Tibial artery (tissue), 4 donors: ENCODE measurements around the gene TRDN.
A peak's percentile ranks its signal among the peaks of the same experiment; 100 is the strongest.

Experiments used
- DNase-seq, 2 donors: peaks; one replicate each; pipeline ENCODE4 v3.0.0-alpha.2; 2019
- H3K27ac ChIP-seq, 2 donors: fragments of 200-600 bp; sonication (generic) in 1 of 2; 1 replicate in 1 of 2; 2 replicates in 1 of 2; pipeline ENCODE4 v1.5.1; 2018 to 2019; ENCODE audit warnings: mild to moderate bottlenecking in 1 of 2
- H3K27me3 ChIP-seq, 2 donors: fragments of 200-600 bp; sonication (generic) in 1 of 2; one replicate each; pipeline versions ENCODE4 v1.5.1 to v1.6.0; 2016 to 2019
- H3K36me3 ChIP-seq, 3 donors: fragments of 200-600 bp; sonication (generic) in 2 of 3; one replicate each; pipeline ENCODE4 v1.5.1; 2016 to 2019; ENCODE audit warnings: mild to moderate bottlenecking in 2 of 3
- H3K4me1 ChIP-seq, 4 donors: fragments of 200-600 bp; sonication (generic) in 2 of 4; 1 replicate in 3 of 4; 2 replicates in 1 of 4; pipeline ENCODE4 v1.5.1; 2016 to 2019
- H3K4me3 ChIP-seq, 2 donors: fragments of 200-600 bp; sonication (generic) in 1 of 2; 1 replicate in 1 of 2; 2 replicates in 1 of 2; pipeline ENCODE4 v1.5.1; 2018 to 2019; ENCODE audit warnings: mild to moderate bottlenecking in 2 of 2
- H3K9me3 ChIP-seq, 3 donors: fragments of 200-600 bp; sonication (generic) in 1 of 3; one replicate each; pipeline ENCODE4 v1.5.1; 2016 to 2019
- intact Hi-C: fragments of 100-400 bp; cut with DNase I; formaldehyde crosslinking; loops from one replicate; pipeline ENCODE4 v1.15.0; 2023; ENCODE audit warnings: low total_unique reads
- TF ChIP-seq, protein P1 (sequence below), 2 experiments: fragments of 200-600 bp in 1 of 2; fragments of 450-650 bp in 1 of 2; IDR thresholded peaks; one replicate each; pipeline ENCODE4 v1.5.1; 2017 to 2019; ENCODE audit warnings: antibody characterized with exemption in 2 of 2, mild to moderate bottlenecking in 1 of 2, moderate library complexity in 1 of 2

TRDN gene

DNA sequence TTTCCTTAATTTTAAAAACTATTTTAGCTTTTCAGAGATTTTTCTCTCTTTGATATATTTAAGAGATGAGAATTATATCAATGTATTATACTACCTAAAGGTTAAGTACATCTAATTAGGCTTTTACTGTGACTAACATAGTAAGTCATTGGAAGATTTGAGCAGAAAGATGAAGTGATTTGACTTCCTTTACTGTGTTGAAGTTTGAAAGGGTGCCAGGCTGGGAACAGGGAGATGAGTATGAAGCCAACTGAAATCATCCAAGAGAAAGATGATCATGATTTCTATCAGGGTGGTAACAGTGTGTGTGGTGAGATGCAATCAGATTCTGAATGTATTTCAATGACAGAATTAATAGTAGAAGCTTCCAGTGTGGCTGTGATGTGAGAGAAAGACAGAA, 87.3 kb downstream of the TRDN start:
- TF ChIP-seq, protein P1, sequence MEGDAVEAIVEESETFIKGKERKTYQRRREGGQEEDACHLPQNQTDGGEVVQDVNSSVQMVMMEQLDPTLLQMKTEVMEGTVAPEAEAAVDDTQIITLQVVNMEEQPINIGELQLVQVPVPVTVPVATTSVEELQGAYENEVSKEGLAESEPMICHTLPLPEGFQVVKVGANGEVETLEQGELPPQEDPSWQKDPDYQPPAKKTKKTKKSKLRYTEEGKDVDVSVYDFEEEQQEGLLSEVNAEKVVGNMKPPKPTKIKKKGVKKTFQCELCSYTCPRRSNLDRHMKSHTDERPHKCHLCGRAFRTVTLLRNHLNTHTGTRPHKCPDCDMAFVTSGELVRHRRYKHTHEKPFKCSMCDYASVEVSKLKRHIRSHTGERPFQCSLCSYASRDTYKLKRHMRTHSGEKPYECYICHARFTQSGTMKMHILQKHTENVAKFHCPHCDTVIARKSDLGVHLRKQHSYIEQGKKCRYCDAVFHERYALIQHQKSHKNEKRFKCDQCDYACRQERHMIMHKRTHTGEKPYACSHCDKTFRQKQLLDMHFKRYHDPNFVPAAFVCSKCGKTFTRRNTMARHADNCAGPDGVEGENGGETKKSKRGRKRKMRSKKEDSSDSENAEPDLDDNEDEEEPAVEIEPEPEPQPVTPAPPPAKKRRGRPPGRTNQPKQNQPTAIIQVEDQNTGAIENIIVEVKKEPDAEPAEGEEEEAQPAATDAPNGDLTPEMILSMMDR (IDR thresholded peaks at IDR 0.05): no peak
- Histone ChIP-seq H3K27ac (peak overlapping the region; percentile 22 to 57), H3K4me3 (no peak overlapping the region), H3K4me1 (peaks cover 3 to 71% (median 11%) of the 10 kb centered on the region in 4 donors), H3K36me3 (no peaks in the 10 kb centered on the region), H3K27me3 (no peaks in the 10 kb centered on the region), H3K9me3 (no peaks in the 10 kb centered on the region)
- intact Hi-C loops: no loop called here
- no peak for DNase-seq

DNA sequence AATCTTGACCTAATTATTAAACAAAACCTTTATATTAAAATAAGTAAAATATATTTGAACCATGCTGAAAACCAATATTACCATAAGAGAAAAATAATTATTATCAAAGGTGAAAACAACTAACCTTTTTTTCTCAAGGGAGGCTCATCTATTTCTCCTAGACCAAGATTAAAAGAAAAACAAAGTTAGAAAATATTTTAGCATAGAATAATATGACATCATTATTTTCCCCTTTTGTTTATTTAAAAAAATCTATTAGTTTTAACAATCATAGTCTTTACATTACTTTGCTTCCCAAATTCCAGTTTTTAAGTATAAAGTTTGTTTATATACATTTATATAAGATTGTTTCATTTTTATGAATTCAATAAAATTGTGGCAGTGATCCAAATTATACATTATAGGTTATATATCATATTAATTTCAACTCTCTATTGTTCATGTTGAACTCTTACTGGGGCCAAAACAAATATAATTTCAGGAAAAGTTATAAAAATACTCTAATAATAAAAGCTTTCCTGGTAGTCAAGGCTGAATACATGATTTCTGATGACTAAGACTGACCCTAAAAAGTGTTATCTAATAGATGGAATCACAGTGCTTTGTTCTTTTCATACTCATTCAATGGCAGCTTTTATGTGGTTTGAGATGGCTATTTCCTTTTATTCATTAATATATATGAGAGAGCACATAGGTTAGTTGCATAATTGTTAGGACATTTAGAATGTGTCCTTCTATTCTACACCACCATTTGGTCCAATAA, 89.4 kb downstream of the TRDN start:
- Histone ChIP-seq H3K4me1 (peaks cover 3 to 50% (median 11%) of the 10 kb centered on the region in 4 donors), H3K36me3 (no peaks in the 10 kb centered on the region), H3K27me3 (no peaks in the 10 kb centered on the region), H3K9me3 (no peaks in the 10 kb centered on the region), H3K27ac (peak overlapping the region in 1 of 2 donors; percentile 29), H3K4me3 (no peak overlapping the region)
- TF ChIP-seq, protein P1 (IDR thresholded peaks at IDR 0.05): no peak
- no peak for DNase-seq
- intact Hi-C loops: no loop called here

DNA sequence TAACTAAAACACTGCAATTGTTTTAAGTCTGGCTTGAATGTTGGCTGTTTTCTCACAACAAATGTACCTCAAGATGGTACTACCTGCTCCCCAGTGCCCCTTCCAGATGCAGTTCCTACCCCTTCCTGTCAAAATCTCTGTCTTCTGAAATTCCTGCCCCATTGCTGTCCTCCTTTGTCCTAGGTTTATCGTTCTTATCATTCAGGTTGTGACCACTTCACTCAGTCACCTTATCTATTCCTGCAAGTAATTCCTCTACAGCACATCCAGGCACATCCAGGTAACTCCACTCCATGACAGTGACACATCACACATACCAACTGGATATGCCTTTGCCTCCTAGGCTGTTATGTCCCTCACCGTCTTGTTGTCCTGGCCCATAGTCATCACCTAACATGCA, 90.2 kb downstream of the TRDN start:
- intact Hi-C loops: no loop called here
- DNase-seq: no peak
- TF ChIP-seq, protein P1 (IDR thresholded peaks at IDR 0.05): no peak
- no peaks in the 10 kb centered on the region for H3K9me3 ChIP-seq
- no peaks in the 10 kb centered on the region for H3K36me3 ChIP-seq
- H3K27me3 ChIP-seq: no peaks in the 10 kb centered on the region
- H3K4me1 ChIP-seq: peaks cover 0 to 42% (median 9%) of the 10 kb centered on the region in 4 donors
- H3K4me3 ChIP-seq: no peak overlapping the region
- no peak overlapping the region for H3K27ac ChIP-seq

DNA sequence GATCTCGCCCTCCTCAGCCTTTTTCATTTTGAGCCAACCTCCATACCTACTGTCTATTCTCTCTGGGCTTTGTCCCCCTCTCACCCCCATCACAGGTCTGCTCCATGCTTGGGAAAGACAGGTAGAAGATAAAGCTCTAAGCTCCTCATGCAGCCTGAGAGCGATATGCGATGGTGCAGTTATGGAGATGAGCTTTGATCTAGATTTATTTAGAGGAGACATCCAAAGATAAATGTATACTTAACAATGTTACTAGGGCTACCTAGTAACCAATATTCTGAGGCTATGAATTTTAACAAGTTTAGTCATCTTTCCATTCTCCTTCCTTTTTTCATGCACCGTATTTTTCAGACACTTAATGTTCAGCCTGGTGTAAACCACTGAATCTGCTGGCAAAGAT, 95.3 kb downstream of the TRDN start:
- Histone ChIP-seq H3K27ac (no peak overlapping the region), H3K27me3 (no peaks in the 10 kb centered on the region), H3K36me3 (no peaks in the 10 kb centered on the region), H3K9me3 (no peaks in the 10 kb centered on the region), H3K4me1 (no peaks in the 10 kb centered on the region), H3K4me3 (no peak overlapping the region)
- no peak for DNase-seq
- TF ChIP-seq, protein P1 (IDR thresholded peaks at IDR 0.05): no peak
- intact Hi-C loops: no loop called here

DNA sequence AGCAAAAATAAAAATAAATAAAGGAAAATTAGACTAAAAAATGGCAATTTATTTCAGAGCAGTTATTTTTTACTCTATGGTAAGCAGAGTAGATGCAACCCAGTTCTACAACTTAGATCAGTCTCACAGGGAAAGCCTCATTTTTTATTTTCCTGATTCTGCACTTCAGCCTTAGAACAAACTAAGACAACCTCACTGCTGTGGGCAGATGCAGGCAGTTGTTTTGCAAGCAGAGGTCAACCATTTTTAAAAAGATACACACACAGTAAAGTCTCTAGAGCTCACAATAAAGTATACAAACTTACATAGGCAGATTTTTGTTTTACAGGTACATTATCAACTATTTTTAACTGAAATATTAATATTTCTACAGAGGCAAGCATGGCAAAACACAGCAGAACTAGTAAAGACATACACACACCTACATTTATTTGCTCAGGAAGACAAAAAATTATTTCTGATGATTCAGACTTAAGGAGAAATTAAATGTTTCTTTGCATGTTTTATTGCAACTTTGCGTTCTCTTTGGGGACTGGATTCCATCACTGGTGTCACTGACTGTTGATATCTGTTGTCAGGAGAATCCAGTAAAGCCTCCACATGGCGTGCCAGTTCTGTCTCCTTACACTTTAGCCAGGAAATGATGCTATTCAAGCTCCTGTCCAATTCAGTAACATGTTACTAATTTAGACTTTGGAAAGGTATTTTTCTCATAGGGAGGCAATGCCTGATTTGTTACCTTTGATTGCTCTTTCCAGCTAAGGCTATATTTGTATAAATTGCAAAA, 102.7 kb downstream of the TRDN start:
- intact Hi-C loops: no loop called here
- peaks cover 0 to 4% (median 1%) of the 10 kb centered on the region in 4 donors for H3K4me1 ChIP-seq
- H3K4me3 ChIP-seq: no peak overlapping the region
- no peak overlapping the region for H3K27ac ChIP-seq
- no peak for DNase-seq
- TF ChIP-seq, protein P1 (IDR thresholded peaks at IDR 0.05): no peak
- H3K36me3 ChIP-seq: no peaks in the 10 kb centered on the region
- H3K9me3 ChIP-seq: no peaks in the 10 kb centered on the region
- H3K27me3 ChIP-seq: no peaks in the 10 kb centered on the region
